Cerebellar cortex (tissue), 1 donor: Measurements from ENCODE around the gene RILP.
A peak's percentile ranks its signal among the peaks of the same experiment; 100 is the strongest.

Source experiments
- DNase-seq: peaks from one replicate; pipeline ENCODE4 v3.0.0-alpha.2; 2015; ENCODE audit warnings: low spot score

RILP gene

DNA sequence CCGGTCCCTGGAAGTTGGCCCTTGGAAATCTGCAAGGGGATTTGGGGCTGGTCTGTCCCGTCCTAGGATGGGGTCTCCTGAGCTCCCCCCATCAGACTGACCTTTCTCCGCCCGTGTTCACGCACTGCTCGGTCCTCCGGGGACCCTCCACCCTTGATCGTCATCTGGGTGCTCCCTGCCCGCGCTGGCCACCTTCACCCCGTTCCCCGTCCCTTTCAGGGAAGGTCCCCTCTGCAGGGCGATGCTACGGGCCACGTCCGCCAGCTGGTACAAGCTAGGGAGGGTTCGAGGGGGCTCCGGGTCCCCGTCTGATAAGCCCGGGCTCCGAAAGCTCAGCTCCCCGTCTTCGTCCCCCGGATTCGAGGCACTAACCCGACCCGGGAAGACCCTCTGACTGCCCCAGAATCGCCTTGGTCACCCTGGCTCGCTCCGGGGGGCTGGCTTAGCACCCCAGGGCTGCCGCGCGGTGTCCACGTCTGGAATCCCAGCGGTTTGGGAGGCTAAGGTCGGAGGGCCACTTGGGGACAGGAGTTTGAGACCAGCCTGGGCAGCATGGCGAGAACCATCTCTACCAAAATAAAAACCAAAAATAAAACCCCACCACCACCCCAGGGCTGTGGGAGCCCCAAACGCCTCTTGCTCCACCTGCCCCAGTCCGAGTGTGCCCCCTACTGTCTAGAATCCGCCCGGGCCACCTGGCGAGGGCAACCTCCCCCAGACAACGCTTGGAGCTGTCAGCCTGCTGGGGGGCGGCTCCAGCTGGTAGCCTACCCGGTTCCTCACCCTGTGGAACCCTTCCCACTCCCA is 20.0 kb downstream of the RILP start:
- peak; percentile 40 for DNase-seq

DNA sequence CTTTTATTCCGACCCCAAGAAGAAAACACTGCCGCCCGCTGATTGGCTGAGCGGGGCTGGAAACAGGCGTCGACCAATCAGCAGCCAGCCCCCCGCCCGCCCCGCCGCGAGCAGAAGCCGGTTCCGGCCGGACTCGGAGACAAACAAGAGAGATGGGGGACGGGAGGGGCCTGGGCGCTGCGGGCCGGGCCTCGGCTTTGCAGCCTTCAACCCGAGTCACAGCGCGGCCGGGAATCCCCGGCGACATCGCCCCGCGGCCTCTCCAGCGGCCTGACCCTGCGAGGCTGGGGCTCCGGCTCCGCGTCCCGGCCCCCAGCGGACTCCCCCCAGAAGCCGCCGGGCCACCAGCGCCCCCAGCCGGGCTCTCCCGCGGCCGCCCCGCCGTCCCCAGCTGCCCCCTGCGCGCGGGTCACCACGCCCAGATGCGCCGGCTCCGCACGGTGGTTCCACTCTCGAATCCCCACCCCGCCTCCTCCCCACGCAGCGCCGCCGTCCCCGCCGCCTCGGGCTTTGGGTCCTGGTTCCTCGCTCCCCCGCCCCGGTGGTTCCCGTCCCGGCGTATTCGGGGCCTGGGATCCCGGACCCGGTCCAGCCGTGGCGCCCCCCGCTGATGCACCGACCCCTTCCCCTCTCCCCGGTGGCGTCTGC is 20.7 kb downstream of the RILP start:
- DNase-seq = peak; percentile 97

DNA sequence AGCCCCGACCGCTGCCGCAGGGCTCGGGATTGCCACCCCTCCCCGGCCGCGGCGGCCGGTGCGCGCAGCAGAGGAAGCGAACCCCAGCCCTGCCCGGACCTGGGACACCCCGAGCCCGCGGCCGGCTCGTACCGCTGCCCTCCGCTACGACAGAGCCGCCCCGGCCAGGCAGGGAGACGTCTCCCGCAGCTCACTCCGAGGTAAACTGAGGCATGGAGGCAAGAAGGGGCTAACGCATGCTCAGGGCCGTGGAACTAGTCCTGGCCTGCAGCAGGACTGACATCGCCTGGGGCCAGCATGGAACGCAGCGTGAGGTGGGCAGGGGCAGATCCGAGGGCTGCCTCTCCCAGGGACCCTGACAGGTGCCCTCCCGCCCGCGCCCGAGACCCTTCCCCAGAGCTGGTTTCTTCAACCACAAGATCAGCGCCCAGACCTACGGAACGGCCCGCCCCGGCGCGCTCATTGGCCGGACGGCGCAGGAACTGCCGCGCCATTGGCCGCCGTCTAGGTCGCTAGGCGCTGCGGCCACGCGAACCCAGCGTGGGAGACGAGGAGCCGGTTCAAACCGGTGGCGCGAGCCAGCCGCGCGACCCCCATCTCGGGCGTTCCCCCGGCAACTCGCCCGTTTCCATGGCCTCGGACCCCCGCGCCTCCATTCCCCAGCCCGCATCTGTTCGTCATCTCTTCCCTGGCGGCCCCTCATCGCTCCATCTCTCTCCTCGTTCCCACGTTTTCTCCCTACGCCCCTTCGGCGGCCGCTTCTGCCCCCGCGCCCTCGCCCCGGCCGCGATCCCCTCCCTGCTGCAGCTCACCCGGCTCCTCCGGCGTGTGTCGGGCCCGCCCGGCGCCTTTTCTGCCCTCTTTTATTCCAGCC is 21.4 kb downstream of the RILP start, which contains the start of gene SLC43A2:
Gene SLC43A2, minus strand, starts transcription at position 853 of the 874 bp plus-strand sequence. CDS start 960 bp downstream, outside the sequence.
- DNase-seq = peak; percentile 89

DNA sequence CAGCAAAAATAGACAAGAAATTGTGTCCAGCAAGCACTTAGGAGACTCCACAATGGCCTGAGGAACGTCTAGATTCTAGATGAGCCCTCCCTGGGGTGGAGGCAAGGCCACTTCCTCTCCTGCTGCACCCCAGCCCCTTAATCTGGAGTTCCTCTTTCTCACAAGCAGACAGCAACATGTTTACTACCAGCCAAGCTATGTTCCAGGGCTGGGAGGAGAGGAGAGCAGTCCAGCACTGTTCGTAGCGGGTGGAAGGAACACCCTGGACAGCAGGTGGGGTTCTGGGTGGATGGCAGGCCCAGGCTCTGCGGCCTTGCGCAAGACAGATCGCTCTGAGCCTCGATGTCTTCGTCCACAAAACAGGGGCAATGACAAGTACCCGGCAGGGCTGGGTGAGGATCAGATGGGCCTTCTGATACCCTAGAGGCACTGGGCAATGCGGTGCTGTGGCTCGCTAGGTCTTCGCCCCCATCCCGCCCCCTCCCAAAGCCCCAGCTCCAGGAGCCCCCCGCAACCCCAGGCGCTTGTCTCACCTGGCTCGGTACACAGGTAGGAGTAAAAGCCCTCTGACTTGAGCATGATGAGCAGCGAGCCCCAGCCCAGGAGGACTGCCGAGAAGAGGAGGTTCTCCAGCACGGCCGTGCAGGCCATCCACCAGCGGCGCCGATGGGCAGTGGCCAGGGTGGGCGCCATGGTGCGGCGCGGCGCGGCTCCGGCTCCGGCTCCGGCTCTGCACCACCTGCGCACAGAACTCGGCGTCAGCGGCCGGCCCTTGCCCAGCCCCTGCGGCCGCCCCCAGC is 22.3 kb downstream of the RILP start:
- peak; percentile 77 for DNase-seq

DNA sequence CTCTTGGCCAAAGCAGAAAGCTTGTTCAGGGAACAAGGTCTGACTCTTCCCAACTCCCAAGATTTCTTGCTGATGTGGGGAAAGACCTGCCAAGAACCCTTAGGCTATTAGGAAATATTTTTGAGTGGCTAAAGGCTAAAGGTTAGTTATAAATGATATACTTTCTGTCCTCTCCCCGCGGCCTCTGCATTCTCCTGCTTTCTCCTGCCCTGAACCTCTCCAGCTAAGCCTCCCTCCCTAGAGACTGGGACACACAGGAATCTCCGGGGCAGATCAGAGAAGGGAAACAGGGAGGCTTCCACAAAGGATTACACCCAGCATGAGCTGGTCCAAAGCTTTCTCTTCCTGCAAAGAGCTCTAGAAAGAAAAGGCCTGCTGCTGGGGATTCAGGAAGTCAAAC is 23.3 kb downstream of the RILP start:
- peak; percentile 44 for DNase-seq

DNA sequence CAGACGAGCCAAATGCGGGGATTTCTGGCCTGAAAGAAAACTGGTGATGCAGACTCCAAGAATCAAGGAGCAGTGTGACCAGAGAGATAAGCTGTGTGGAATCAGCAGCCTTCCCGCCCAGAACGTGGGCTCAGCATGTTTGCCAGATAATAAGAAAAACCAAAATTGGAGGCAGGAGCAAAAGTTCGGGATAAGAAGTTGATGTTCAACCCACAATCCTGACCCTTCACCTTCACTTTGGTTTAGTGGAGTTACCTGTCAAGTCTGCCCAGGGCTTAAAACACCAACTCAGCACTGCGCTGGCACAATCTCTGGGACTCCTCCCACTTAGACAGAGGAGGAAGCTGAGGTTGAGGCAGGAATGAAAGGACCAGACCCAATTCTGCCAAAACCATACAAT is 24.1 kb downstream of the RILP start:
- DNase-seq = no peak

DNA sequence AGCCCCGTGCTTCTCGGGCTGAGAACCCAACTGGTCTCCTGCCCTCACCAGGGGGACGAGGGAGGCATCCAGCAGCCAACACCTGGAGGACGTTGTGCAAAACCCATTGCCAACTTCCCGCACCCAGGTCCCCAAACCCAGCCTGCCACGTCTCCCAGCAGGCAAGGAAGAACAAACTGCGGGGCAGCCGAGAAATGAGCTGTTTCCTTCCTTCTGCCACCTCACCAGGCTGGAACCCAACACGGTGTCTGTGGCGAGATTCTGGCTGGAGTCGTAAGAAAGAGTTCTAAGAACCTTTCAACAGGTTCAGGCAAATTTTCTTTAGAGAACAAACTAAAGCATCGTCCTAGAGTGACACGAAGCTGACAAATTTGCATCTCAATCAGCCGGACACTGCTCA is 24.6 kb downstream of the RILP start:
- no peak for DNase-seq

DNA sequence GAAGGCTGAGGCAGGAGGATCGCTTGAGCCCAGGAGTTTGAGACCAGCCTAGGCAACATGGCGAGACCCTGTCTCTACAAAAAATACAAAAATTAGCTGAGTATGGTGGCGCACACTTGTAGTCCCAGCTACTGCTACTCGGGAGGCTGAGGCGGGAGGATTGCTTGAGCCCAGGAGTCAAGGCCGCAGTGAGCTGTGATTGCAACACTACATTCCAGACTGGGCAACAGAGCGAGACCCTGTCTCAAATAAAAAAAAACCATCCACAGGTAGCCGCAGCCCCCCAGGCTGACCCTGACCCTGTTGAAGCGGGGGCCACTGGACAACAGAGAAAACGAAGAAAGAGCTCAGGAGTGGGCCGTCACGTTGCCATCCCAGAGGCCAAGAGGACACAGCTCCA is 25.0 kb downstream of the RILP start:
- DNase-seq = no peak

DNA sequence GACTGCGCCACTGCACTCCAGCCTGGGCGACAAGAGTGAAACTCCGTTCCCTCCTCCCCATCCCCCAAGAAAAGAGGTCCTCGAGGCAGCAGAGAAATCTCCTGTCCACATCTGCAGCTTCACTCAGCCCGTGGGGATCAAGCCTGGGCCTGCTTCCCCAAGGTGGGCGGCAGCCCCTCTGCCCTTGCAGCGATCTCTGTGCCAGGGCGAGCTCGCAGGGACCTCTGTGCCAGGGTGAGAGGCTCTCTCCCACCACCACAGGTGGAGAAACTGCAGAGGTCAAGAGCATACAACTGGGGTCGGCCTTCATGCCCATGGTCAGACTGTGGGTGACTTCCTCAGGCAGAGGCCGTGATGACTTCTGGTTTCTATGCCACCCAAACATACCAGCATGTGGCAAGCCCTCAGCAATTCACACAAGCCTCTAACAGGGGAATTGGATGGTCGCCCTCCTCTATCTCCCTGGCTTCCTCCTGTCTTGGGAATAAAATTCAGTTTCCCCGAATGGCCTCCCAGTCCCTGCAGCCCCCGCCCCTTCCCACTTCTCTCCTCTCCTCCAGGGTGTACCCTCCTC is 26.5 kb downstream of the RILP start:
- no peak for DNase-seq

DNA sequence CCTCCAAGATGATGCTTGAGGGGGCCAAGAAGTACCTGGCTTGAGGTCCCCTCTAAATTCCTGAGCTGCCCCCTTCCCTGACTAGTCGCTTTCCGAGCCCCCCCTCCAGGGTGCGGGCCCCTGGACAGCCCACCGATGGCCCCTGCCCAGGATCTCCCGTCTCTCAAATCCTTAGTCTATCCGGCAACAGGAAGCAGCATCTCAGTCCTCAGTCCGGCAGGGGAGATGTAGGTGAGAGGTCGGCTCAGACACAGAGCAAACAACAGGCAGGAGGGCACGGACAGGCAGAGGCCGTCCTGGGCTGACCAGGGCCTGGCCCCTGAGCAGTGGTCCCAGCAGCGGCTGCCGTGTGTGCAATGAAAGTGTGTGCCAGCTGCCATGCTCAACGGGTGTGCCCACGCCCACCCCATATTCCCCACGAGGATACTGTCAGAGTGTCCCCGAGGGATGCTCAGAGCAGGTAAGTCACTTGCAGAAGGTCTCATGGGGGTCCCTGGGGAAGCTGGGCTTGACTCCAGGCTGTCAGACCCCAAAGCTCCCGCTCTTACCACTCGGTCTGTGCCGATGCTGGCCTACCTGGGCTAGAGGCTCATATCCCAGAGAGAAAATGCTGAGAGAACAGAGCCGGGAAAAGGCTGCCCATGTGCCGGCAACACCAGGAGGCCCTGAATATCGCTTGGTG is 28.3 kb downstream of the RILP start:
- DNase-seq = no peak

DNA sequence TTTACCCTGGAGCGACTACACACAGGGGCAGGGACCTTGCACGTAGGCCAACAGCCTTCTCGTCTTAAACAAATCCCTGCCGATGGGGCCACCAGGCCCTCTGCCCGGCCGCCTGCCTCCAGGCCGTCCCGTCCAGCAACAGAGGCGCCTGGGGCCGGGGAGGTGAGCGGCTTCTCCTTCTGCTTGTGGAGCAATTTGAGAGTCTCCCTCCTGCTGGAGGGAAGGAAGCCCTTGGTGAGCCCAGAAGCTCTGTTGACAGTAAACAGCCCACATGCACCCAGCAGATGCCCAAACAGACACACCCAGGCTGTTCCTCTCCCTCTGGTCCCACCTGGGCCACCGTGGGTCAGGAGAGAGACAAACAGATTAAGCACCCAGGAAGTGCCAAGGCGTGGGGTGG is 29.2 kb downstream of the RILP start:
- DNase-seq = no peak

DNA sequence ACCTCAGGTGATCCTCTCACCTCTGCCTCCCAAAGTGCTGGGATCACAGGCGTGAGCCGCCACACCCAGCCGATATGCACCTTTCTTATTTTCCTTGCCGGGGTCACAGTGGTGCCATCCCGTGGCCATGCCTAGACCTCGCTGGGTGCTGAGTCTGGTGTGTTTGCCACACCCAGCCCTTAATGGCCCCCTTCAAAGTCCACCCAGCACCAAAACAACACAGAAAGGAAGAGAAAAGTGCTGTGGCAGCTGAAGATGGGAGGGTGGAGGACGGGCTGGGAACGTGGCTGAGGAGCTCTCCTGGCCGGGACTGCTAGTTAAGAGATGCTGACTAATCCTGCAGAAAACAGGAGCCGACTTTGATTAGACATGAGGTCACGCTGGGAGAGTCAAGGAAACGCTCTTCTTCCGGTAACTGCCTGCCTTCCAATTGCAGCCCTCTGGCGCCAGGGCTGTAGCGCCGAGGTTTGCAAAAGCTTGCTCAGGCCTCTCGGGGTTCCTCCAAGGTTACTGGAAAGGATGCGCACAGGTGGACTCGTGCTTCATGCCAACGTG is 32.0 kb downstream of the RILP start:
- peak; percentile 57 for DNase-seq

DNA sequence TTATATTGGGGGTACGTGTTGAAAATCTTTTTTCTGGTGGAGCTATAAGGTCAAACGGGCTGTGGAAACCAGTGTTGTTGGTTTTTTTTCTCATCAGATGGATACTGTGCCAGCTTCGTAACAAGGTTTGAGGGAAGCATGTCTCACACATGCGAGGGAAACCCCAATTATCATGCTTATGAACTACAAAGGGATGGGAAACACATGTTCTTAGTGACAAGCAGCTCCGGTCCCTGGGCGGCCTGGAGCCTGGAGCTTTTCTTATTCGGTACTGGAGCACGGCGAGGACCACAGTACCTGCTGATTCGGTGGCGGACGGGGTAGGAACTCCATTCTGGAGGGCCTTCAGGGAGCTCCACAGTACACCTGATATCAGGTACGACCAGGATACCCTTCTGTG is 33.6 kb downstream of the RILP start:
- DNase-seq = no peak

DNA sequence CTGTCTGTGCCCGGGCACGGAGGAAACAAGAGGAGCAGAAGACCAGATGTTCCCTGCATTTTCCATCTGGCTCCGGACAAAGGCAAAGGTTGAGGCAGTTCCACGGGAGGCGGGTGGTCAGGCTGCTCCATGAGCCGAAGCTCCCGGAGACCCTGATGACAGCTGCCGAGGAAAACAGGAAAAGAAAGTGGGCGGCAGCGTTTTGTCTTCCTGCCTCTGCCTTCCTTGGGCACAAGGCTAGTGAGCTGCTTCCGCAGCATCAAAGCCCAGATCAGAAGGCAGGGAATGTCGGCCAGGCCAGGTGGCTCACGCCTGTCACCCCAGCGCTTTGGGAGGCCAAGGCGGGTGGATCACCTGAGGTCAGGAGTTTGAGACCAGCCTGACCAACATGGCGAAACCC is 37.3 kb downstream of the RILP start:
- DNase-seq = no peak

DNA sequence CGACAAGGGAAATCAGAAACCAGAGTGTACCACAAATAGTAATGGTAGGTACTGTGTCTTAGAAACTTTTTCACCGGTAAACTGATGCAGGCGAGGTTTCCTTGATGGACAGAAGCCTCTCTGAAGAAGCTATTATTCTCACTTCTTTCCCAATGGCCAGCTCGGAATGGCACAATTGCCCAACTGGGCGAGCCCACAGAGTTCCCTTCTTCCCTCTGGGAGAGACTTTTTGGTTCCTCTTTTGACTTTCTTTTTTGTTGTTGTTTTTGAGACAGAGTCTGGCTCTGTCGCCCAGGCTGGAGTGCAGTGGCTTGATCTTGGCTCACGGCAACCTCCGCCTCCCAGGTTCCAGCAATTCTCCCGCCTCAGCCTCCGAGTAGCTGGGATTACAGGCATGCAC is 38.0 kb downstream of the RILP start:
- no peak for DNase-seq

DNA sequence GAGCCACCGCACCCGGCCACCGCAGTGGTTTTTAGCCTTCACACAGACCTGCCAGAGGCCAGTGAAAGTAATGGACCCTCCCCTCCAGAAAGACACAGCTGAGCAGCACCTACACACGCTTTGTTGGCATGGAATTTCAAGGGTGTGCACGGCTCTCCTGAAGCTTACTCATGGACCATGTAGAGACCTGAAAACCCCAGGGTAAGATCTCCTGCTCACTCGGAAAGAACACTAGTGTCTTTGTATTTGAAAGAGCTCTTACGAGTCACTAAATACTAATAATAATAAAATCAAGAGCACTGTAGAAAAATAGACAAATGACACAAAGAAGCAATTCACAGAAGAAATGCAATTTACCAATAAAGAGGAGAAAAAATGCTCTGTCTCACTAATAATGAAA is 41.0 kb downstream of the RILP start:
- no peak for DNase-seq

DNA sequence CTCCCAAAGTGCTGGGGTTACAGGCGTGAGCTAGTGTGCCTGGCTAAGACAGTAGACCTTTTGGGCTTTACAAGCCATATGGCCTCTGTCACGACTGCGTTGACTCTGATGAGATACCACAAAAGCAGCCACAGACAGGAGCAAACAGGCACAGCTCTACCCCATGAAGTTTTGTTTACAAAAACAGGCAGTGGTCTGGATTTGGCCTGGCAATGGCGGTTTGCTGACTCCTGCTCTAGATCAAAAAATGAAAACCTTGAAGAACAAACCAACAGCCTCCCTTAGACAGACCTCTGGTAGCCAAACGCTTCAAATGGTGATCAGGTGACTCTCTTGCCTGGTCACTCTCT is 41.7 kb downstream of the RILP start:
- no peak for DNase-seq

DNA sequence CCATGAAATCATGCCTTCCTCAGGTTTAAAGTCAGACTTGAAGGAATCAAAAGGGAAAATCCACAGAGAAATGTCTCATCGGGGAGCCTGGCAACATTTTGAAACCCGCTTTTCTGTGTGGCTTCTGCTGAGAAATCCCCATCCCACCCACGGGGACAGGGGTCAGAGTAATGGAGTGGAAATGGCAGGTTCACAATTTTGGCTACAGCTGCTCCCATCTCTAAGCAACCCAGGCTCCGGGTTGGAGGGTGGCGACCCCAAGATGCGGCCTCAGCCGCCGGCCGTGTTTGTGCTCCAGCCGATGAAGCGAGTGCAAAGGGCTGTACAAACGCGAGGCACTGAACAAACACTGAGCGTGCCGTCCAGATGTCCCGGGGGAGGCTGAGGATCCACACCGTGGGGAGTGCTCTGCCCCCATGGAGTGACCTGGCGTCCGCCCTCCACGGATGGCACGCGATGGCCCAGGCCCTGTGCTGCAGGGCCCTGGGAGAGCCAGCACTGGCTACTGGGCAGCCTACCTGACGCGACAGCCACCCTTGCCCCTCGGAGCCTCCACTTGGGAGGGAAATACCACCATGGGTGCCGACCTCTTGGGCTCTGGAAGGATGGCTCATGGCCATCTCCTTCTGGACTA is 43.2 kb downstream of the RILP start:
- no peak for DNase-seq

DNA sequence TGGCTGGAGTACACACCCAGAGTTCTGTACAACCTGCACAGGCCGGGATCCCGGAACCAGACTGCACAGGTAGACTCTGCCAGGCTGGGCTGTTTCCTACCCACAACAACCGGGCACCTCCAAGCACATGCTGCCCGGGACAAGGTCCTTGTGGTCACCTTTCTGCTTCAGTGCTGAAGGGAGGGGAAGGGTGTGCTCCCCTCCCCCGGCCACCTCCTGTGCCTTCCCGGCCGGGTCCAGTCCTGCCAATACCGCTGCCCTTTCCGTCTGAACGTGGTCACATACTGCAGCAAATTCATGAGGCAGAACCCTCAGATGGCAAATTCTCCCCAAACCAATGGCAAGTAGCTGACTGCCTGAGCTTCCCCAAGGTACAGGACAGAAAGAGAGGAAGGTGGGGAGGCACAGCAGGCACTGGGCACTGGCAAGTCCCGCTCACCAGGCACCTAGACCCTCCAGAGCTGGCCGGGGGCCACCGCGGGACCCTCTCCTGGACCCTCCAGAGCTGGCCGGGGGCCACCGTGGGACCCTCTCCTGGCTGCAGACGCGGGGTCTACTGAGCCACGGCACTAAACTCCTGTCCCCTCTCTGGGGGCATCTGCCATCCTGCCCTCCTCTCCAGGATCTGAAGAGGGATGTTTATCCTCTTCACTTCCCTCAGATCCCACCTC is 43.9 kb downstream of the RILP start:
- DNase-seq = no peak
